ENCODE results near the gene ASB13.
A peak's percentile ranks its signal among the peaks of the same experiment; 100 is the strongest.

ASB13 gene

GRCh38 chr10:5590816-5591215, 75.6 kb downstream of the ASB13 start:
- TF ChIP-seq CTCF (IDR thresholded peaks at IDR 0.05; ENCODE audit: low read depth, low read length) = no peak
- no peak overlapping the region for H3K4me3 ChIP-seq (replicated peaks in 1 of 2; ENCODE audit: low read depth in 2 of 2, low read length in 2 of 2)

GRCh38 chr10:5589661-5590511, 76.5 kb downstream of the ASB13 start:
- no peak overlapping the region for H3K4me3 ChIP-seq (replicated peaks in 1 of 2; ENCODE audit: low read depth in 2 of 2, low read length in 2 of 2)
- peak; percentile 17 for TF ChIP-seq CTCF (IDR thresholded peaks at IDR 0.05; ENCODE audit: low read depth, low read length)
- peak; percentile 28 to 29 for DNase-seq (ENCODE audit: low read depth in 2 of 2)

More at GRCh38 chr10:5590816-5591215, 75.6 kb downstream of the ASB13 start:
- DNase-seq (ENCODE audit: low read depth in 2 of 2) = no peak

- DNase-seq (ENCODE audit: low read depth in 2 of 2) = no peak
- TF ChIP-seq CTCF (IDR thresholded peaks at IDR 0.05; ENCODE audit: low read depth, low read length) = no peak
- H3K4me3 ChIP-seq (replicated peaks in 1 of 2; ENCODE audit: low read depth in 2 of 2, low read length in 2 of 2) = no peak overlapping the region
Measured at GRCh38 chr10:5589011-5589660, 77.3 kb downstream of the ASB13 start.
